Endothelial cell of umbilical vein (primary cell): ENCODE data around the gene BRPF1. TPM values are rescaled to one million over a fixed set of nuclear protein-coding genes. Genes with fewer than 3 reads are reported as not detected.

Experiments
- BruUV-seq: library from RNA; stranded (reverse); fragments of 400-500 nt; replicated peaks from 2 replicates; lab custom pipeline; 2021; lab: Mats Ljungman, UMichigan
- CTCF ChIA-PET: fragments of 300-600, 350-600 bp; sonication (Branson Sonifier 250); formaldehyde crosslinking; loops from one replicate; lab custom pipeline; 2021; ENCODE audit warnings: antibody characterized with exemption, inconsistent platforms; lab: Charles Lee
- POLR2A ChIA-PET: fragments of 300-600, 350-600 bp; sonication (Branson Sonifier 250); formaldehyde crosslinking; loops from one replicate; lab custom pipeline; 2021; ENCODE audit warnings: antibody characterized with exemption, inconsistent platforms; lab: Charles Lee
- DNase-seq: peaks from one replicate; pipeline ENCODE4 v3.0.0-alpha.2; 2011; ENCODE audit warnings: low read depth, low spot score
- FAIRE-seq: peaks from 2 replicates; lab custom pipeline; 2011; peaks lifted over from hg19 to GRCh38; lab: Jason Lieb, UNC
- H2AFZ ChIP-seq: 2 replicates; pipeline ENCODE4 v1.6.0; 2012; ENCODE audit warnings: low read depth, low read length, control low read depth, inconsistent platforms
- H3K27ac ChIP-seq: 2 replicates; pipeline ENCODE4 v1.5.1; 2011; ENCODE audit warnings: low read depth, mild to moderate bottlenecking, control low read depth, low read length, moderate library complexity; ENCODE audit not compliant: insufficient read depth
- H3K27me3 ChIP-seq, 2 experiments: 2 replicates each; pipeline versions ENCODE4 v1.6.0 to v1.6.1; 2011; ENCODE audit warnings: low read length in 2 of 2, mixed read lengths in 1 of 2; ENCODE audit not compliant: control insufficient read depth in 2 of 2, insufficient read depth in 2 of 2
- H3K36me3 ChIP-seq, 2 experiments: 2 replicates in 1 of 2; 3 replicates in 1 of 2; pipeline ENCODE4 v1.5.1; 2011; ENCODE audit warnings: low read length in 2 of 2, mild to moderate bottlenecking in 1 of 2, moderate library complexity in 1 of 2; ENCODE audit not compliant: control insufficient read depth in 2 of 2, insufficient read depth in 2 of 2; ENCODE audit errors: extremely low read depth in 1 of 2
- H3K4me1 ChIP-seq: 3 replicates; pipeline ENCODE4 v1.5.1; 2011; ENCODE audit warnings: mild to moderate bottlenecking, low read length; ENCODE audit not compliant: control insufficient read depth, insufficient read depth; ENCODE audit errors: extremely low read depth
- H3K4me2 ChIP-seq: 2 replicates; pipeline ENCODE4 v1.6.1; 2011; ENCODE audit warnings: low read length, control low read depth, mixed read lengths; ENCODE audit not compliant: insufficient read depth
- H3K4me3 ChIP-seq, 3 experiments: fragments of 200-600 bp in 1 of 3; sonication (generic), shearing (Covaris generic) in 1 of 3; replicated peaks in 1 of 3; 2 replicates each; pipeline ENCODE4 v1.5.1; 2011 to 2016; ENCODE audit warnings: control low read depth in 3 of 3, low read length in 3 of 3, mild to moderate bottlenecking in 2 of 3, inconsistent platforms in 1 of 3, low read depth in 1 of 3, moderate library complexity in 1 of 3; ENCODE audit not compliant: insufficient read depth in 1 of 3
- H3K79me2 ChIP-seq: 2 replicates; pipeline ENCODE4 v1.6.0; 2012; ENCODE audit warnings: low read length, inconsistent platforms; ENCODE audit not compliant: control insufficient read depth, insufficient read depth
- H3K9ac ChIP-seq: replicated peaks from 2 replicates; pipeline ENCODE3; 2011; ENCODE audit warnings: low read length, control low read depth; ENCODE audit not compliant: insufficient read depth; ENCODE audit errors: extremely low read depth
- H3K9me1 ChIP-seq: replicated peaks from 3 replicates; pipeline ENCODE4 v1.6.0; 2011; ENCODE audit warnings: mild to moderate bottlenecking, low read length; ENCODE audit not compliant: control insufficient read depth, insufficient read depth; ENCODE audit errors: extremely low read depth
- H3K9me3 ChIP-seq: replicated peaks from 2 replicates; pipeline ENCODE4 v1.5.1; 2012; ENCODE audit warnings: low read length, inconsistent platforms; ENCODE audit not compliant: control insufficient read depth, insufficient read depth
- H4K20me1 ChIP-seq: replicated peaks from 2 replicates; pipeline ENCODE3; 2011; ENCODE audit warnings: mild to moderate bottlenecking, low read length; ENCODE audit not compliant: control insufficient read depth, insufficient read depth; ENCODE audit errors: extremely low read depth
- CTCF ChIP-seq, 2 donors: IDR thresholded peaks; 1 replicate in 1 of 2; 2 replicates in 1 of 2; pipeline ENCODE4 v1.5.1; 2011; ENCODE audit warnings: low read length in 2 of 2, mild to moderate bottlenecking in 2 of 2, moderate library complexity in 2 of 2, control low read depth in 1 of 2, inconsistent platforms in 1 of 2, low read depth in 1 of 2; ENCODE audit not compliant: insufficient read depth in 1 of 2; ENCODE audit errors: extremely low read depth in 1 of 2
- EZH2 ChIP-seq: IDR thresholded peaks from 2 replicates; pipeline ENCODE4 v1.6.1; 2012; ENCODE audit warnings: borderline replicate concordance, low read depth, mild to moderate bottlenecking, moderate library complexity, low read length, inconsistent platforms; ENCODE audit not compliant: severe bottlenecking
- FOS ChIP-seq: IDR thresholded peaks from 2 replicates; pipeline ENCODE4 v1.6.1; 2011; ENCODE audit warnings: mild to moderate bottlenecking, low read length, moderate library complexity, borderline replicate concordance; ENCODE audit not compliant: insufficient read depth
- GATA2 ChIP-seq: IDR thresholded peaks from 2 replicates; pipeline ENCODE4 v1.7.0; 2011; ENCODE audit warnings: low read depth, mild to moderate bottlenecking, moderate library complexity, mixed read lengths, low read length; ENCODE audit not compliant: insufficient read length, insufficient read depth
- JUN ChIP-seq: IDR thresholded peaks from 2 replicates; pipeline ENCODE4 v1.6.1; 2011; ENCODE audit warnings: borderline replicate concordance, low read depth; ENCODE audit not compliant: insufficient read length, insufficient read depth
- MAX ChIP-seq: IDR thresholded peaks from 2 replicates; pipeline ENCODE4 v1.6.1; 2011; ENCODE audit not compliant: insufficient read depth, insufficient read length
- MYC ChIP-seq: IDR thresholded peaks from one replicate; pipeline ENCODE4 v1.6.1; 2011; ENCODE audit warnings: mild to moderate bottlenecking, low read depth, low read length
- POLR2A ChIP-seq: IDR thresholded peaks from 2 replicates; pipeline ENCODE4 v1.6.1; 2012; ENCODE audit warnings: low read depth, mild to moderate bottlenecking, control low read depth, low read length
- POLR2AphosphoS5 ChIP-seq: IDR thresholded peaks from 2 replicates; pipeline ENCODE4 v1.6.1; 2012; ENCODE audit warnings: low read depth, mild to moderate bottlenecking, control low read depth, low read length, moderate library complexity; ENCODE audit not compliant: insufficient read depth
- dilution Hi-C: fragments of 300-500 bp; cut with MboI; formaldehyde crosslinking; loops from one replicate; pipeline ENCODE4 v1.15.0; 2019; ENCODE audit warnings: low sequenced_read_pairs; ENCODE audit not compliant: extremely low pct_ligation_motif_present
- intact Hi-C: fragments of 100-400 bp; cut with micrococcal nuclease; formaldehyde crosslinking; loops from one replicate; pipeline ENCODE4 v1.10.0; 2022
- polyA plus RNA-seq, 4 experiments: library from polyadenylated mRNA; depleted of rRNA in 3 of 4; stranded (reverse) in 3 of 4; unstranded in 1 of 4; fragments of >200 nt; gene quantifications; 2 replicates each; pipeline versions ENCODE4 v1.2.1 to v1.2.3, GENCODE V29; 2011 to 2012; ENCODE audit warnings: missing spikeins in 1 of 4
- total RNA-seq: library from RNA; stranded (reverse); gene quantifications from 2 replicates; pipeline ENCODE4 v1.2.3, GENCODE V29; 2021

The BRPF1 gene
- total and polyA plus RNA-seq, 2 donors (not counting 3 experiments of a cell fraction or from before 2014, with no cell fraction given): 12.5 to 26.2 TPM

GRCh38 chr3:9732740-9733115 is 1.2 kb downstream of the BRPF1 start:
- CTCF ChIA-PET: interaction anchor here (0.7 to 4.5 kb wide), 5 partner anchors 16 to 381 kb away, joined by 3 to 27 read pairs (median 4); partner anchors contain the start of gene THUMPD3
- TF ChIP-seq MAX: no peak
- no peak for TF ChIP-seq CTCF (IDR thresholded peaks at IDR 0.05; ENCODE audit: extremely low read depth in 1 of 2, insufficient read depth in 1 of 2, low read depth in 1 of 2, low read length in 2 of 2)
- no peak for TF ChIP-seq POLR2AphosphoS5
- POLR2A ChIA-PET: interaction anchor here (1.5 kb wide), 1 partner anchor 16 kb away, joined by 5 read pairs; the partner anchor contains the start of gene OGG1
- FAIRE-seq (no peak), DNase-seq (peak; percentile 11)
- Histone ChIP-seq H3K79me2 (peaks cover 39% of the 10 kb centered on the region), H2AFZ (no peak overlapping the region), H3K27ac (peak overlapping the region; percentile 100), H3K36me3 (peaks cover 7 to 25% of the 10 kb centered on the region in 2 experiments), H3K9ac (peak overlapping the region; percentile 100), H3K27me3 (no peaks in the 10 kb centered on the region), H3K4me1 (peaks cover 16% of the 10 kb centered on the region), H3K9me1 (no peaks in the 10 kb centered on the region), H3K4me2 (peak overlapping the region; percentile 94), H4K20me1 (peaks cover 4% of the 10 kb centered on the region), H3K9me3 (no peaks in the 10 kb centered on the region), H3K4me3 (peak overlapping the region; percentile 75 to 90 (median 86))
- dilution Hi-C loops (no loop called here), intact Hi-C loops (no loop called here)
- TSS peak; percentile 33 for BruUV-seq

GRCh38 chr3:9736831-9737230 is 5.3 kb downstream of the BRPF1 start:
- Histone ChIP-seq H3K9me1 (no peaks in the 10 kb centered on the region), H3K27ac (no peak overlapping the region), H3K36me3 (peaks cover 33 to 58% of the 10 kb centered on the region in 2 experiments), H2AFZ (no peak overlapping the region), H3K4me3 (no peak overlapping the region), H4K20me1 (peaks cover 4% of the 10 kb centered on the region), H3K4me1 (peaks cover 11% of the 10 kb centered on the region), H3K4me2 (no peak overlapping the region), H3K9me3 (no peaks in the 10 kb centered on the region), H3K79me2 (peaks cover 40% of the 10 kb centered on the region), H3K27me3 (no peaks in the 10 kb centered on the region), H3K9ac (no peak overlapping the region)
- CTCF ChIA-PET: interaction anchor here (0.6 to 1.5 kb wide), 4 partner anchors 11 to 147 kb away, joined by 3 to 5 read pairs (median 3); partner anchors contain the start of gene OGG1
- no TSS peak for BruUV-seq
- dilution Hi-C loops: no loop called here
- FAIRE-seq (no peak), DNase-seq (no peak)
- POLR2A ChIA-PET: no interaction called here
- TF ChIP-seq GATA2 (no peak), CTCF (IDR thresholded peaks at IDR 0.05; ENCODE audit: extremely low read depth in 1 of 2, insufficient read depth in 1 of 2, low read depth in 1 of 2, low read length in 2 of 2) (no peak), JUN (no peak), FOS (no peak), EZH2 (no peak), POLR2A (no peak), MAX (no peak), POLR2AphosphoS5 (no peak), MYC (no peak)
- intact Hi-C loops: no loop called here
